ENCODE measurements around the gene SFSWAP. TPM values are rescaled to one million over a fixed set of nuclear protein-coding genes. Genes with fewer than 3 reads are reported as not detected.

SFSWAP gene
- total RNA-seq, 2 donors from 2014 or later = 58.5 to 61.5 TPM

- Mint-ChIP-seq H3K4me1 (ENCODE audit: low read depth) (peaks cover 15% of the 10 kb centered on the region), H3K9me3 (no peaks in the 10 kb centered on the region), H3K27ac (no peak overlapping the region), H3K4me3 (no peak overlapping the region), H3K27me3 (ENCODE audit: low read depth) (peaks cover 27% of the 10 kb centered on the region), H3K36me3 (ENCODE audit: insufficient read depth in 2 of 2) (no peaks in the 10 kb centered on the region)
- DNase-seq (no peak), ATAC-seq (replicated peaks in 1 of 2) (no peak)
Measured at GRCh38 chr12:131832321-131833231, 121.7 kb downstream of the SFSWAP start.

DNA sequence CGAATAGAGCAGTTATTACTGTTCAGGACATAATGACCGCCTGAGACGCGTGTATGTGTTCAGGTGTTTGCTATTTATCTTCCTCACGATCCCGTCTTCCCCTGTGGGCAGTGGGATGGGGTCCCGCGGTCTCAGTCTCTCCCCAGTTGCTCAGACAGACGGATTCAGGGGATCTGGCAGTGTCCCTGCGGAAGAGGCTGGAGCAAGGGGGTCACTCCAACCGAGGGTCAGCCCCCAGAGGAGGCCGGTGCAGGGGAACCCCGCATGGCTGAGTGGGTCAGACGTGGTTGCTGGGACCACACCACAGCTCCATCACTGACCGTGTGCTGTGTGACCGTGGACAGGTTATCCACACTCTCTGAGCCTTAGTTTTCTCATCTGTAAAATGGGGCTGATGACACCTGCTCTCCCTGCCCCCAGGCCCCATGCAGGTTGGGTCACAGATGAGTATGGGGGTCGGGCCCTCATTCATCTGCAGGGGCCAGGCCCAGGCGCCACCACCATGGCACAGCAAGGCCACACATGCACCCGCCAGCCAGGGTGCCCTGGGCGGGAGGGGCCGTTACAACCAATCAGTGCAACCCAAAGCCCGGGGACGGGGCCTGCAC, 122.5 kb downstream of the SFSWAP start:
- Mint-ChIP-seq H3K36me3 (ENCODE audit: insufficient read depth in 2 of 2) (no peaks in the 10 kb centered on the region), H3K4me1 (ENCODE audit: low read depth) (peaks cover 15% of the 10 kb centered on the region), H3K9me3 (no peaks in the 10 kb centered on the region), H3K4me3 (no peak overlapping the region), H3K27ac (no peak overlapping the region), H3K27me3 (ENCODE audit: low read depth) (peaks cover 27% of the 10 kb centered on the region)
- ATAC-seq (replicated peaks in 1 of 2) = no peak
- no peak for DNase-seq

GRCh38 chr12:131833896-131834641, 123.2 kb downstream of the SFSWAP start:
- Mint-ChIP-seq H3K36me3 (ENCODE audit: insufficient read depth in 2 of 2) (no peaks in the 10 kb centered on the region), H3K27ac (no peak overlapping the region), H3K4me3 (no peak overlapping the region), H3K4me1 (ENCODE audit: low read depth) (peaks cover 15% of the 10 kb centered on the region), H3K9me3 (no peaks in the 10 kb centered on the region), H3K27me3 (ENCODE audit: low read depth) (peaks cover 26% of the 10 kb centered on the region)
- ATAC-seq (replicated peaks in 1 of 2) (no peak), DNase-seq (no peak)

DNA sequence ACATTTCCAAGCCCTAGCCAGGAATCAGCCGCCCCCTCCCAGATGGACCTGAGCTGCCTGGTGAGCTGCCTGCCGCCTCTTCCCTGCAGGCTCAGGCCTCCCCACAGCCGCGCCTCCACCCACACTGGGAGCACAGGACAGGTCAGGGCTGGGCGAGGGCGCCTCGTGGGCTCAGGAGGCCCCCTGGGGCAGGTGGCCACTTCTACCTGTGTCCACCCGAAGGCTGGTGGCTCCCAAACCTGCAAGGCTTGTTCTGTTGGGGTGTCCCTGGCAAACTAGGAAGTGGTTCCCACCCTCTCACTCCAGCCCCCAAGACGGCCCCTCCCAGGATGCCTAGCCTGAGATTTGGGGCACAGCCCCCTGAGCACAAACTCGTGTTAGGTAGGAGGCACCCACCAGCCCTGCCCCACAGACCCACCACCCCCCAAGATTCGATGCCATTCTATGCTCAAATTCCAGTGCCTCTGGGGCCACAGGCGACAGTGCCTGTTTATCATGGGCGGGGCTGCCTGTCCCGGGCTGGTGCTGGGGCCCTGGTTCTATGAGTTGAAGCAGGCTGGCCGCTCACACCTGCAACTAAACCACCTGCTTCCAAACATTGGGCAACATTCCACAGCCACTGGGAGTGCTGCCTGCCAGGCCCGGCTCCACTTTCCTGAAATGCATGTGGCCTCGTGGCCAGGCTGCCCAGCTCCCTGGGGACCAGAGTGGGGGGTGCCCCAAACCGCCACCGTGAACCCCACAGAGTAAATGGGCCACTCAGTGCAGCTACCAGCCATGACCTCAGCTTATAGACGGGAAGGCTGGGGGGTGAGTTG, 124.1 kb downstream of the SFSWAP start:
- Mint-ChIP-seq H3K27me3 (ENCODE audit: low read depth) (peaks cover 19% of the 10 kb centered on the region), H3K4me3 (no peak overlapping the region), H3K4me1 (ENCODE audit: low read depth) (peaks cover 9% of the 10 kb centered on the region), H3K36me3 (ENCODE audit: insufficient read depth in 2 of 2) (no peaks in the 10 kb centered on the region), H3K9me3 (no peaks in the 10 kb centered on the region), H3K27ac (no peak overlapping the region)
- no peak for ATAC-seq (replicated peaks in 1 of 2)
- no peak for DNase-seq

DNA sequence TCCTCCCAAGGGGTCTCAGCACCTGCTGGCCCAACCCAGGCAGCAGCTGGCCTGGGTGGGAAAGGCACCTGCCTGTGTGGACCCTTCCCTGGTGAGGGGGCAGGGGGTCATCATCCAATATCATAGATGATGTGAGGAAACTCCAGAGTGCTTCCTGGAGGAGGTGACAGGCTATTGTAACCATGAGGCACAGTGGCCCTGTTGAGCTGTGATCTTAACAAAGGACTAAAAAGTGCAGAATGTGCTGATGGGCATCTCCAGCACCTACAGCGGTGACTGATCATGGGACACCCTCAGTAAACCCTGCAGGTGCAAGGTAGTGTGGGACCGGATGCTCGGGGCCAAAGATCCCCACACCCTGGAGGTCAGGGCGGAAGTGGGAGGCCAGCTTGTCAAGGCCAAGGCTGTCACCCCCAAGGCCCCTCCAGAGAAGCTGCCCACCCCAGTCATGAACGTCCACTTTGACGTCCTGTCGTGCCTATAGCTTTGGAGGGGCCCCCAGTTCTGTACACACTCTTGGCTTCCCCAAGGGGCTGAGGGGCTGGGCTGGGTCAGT, 124.8 kb downstream of the SFSWAP start:
- no peak for DNase-seq
- H3K9me3 Mint-ChIP-seq = no peaks in the 10 kb centered on the region
- H3K4me3 Mint-ChIP-seq = no peak overlapping the region
- H3K4me1 Mint-ChIP-seq (ENCODE audit: low read depth) = peaks cover 9% of the 10 kb centered on the region
- H3K27ac Mint-ChIP-seq = no peak overlapping the region
- no peaks in the 10 kb centered on the region for H3K36me3 Mint-ChIP-seq (ENCODE audit: insufficient read depth in 2 of 2)
- ATAC-seq (replicated peaks in 1 of 2) = no peak
- H3K27me3 Mint-ChIP-seq (ENCODE audit: low read depth) = peaks cover 19% of the 10 kb centered on the region

DNA sequence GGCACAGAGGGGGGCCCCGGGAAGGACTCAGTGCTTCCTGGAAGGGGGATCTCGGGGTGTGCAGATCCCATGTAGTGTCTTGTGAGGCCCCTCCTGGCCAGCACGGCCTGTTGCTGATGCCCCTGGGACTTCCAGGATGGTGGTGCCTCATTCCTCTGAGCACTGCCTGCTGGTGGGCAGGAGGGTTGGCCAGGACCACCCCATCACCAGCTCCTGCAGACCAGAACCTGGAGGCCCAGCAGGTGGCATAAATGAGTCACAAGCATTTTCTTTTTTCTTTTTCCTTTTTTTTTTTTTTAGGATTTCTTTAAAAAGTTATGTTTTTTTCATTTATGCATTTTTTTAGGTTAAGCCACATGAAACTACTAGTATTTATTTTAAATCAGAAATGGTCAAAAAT, 125.3 kb downstream of the SFSWAP start:
- no peak overlapping the region for H3K4me3 Mint-ChIP-seq
- ATAC-seq (replicated peaks in 1 of 2) = no peak
- no peaks in the 10 kb centered on the region for H3K9me3 Mint-ChIP-seq
- peaks cover 14% of the 10 kb centered on the region for H3K27me3 Mint-ChIP-seq (ENCODE audit: low read depth)
- peaks cover 4% of the 10 kb centered on the region for H3K4me1 Mint-ChIP-seq (ENCODE audit: low read depth)
- H3K36me3 Mint-ChIP-seq (ENCODE audit: insufficient read depth in 2 of 2) = no peaks in the 10 kb centered on the region
- no peak overlapping the region for H3K27ac Mint-ChIP-seq
- no peak for DNase-seq

DNA sequence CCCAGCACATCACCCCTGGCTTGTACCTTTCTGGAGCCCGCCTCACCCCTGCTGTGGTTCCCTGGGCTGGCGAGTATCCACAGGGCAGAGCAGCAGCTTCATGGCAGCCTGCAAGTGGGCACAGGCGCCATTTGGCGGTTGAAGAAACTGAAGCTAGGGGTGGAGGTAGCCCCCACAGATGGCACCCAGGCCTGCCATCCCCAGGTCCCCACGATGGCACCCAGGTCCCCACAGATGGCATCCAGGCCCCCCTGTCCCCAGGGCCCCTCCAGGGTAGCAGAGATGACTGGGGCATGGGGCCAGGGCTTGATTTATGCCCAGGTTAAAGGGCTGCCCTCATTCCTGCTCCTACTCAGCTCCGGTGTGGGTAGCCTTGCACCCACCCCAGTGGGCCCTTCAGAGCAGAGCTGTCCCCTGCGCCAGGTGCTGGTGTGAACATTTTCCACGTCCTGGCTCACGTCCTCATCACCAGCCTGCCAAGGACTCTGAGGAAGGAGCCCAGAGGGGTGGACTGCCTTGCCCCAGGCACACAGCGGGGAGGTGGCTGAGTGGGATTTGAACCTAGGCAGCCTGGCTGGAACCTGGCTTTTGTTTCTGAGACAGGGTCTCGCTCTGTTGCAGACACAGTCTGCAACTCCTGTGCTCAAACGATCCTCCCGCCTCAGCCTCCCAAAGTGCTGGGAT, 126.0 kb downstream of the SFSWAP start:
- Mint-ChIP-seq H3K4me1 (ENCODE audit: low read depth) (no peaks in the 10 kb centered on the region), H3K9me3 (no peaks in the 10 kb centered on the region), H3K36me3 (ENCODE audit: insufficient read depth in 2 of 2) (no peaks in the 10 kb centered on the region), H3K27ac (no peak overlapping the region), H3K27me3 (ENCODE audit: low read depth) (peaks cover 10% of the 10 kb centered on the region), H3K4me3 (no peak overlapping the region)
- DNase-seq (no peak), ATAC-seq (replicated peaks in 1 of 2) (no peak)

GRCh38 chr12:131840643-131841416, 129.9 kb downstream of the SFSWAP start:
- ATAC-seq (replicated peaks in 1 of 2) = no peak

GRCh38 chr12:131841547-131841946, 130.7 kb downstream of the SFSWAP start:
- Mint-ChIP-seq H3K36me3 (ENCODE audit: insufficient read depth in 2 of 2) (no peaks in the 10 kb centered on the region), H3K27ac (no peak overlapping the region), H3K4me1 (ENCODE audit: low read depth) (no peaks in the 10 kb centered on the region), H3K9me3 (no peaks in the 10 kb centered on the region), H3K27me3 (ENCODE audit: low read depth) (no peaks in the 10 kb centered on the region), H3K4me3 (no peak overlapping the region)
- no peak for DNase-seq
- no peak for ATAC-seq (replicated peaks in 1 of 2)

More at GRCh38 chr12:131840643-131841416, 129.9 kb downstream of the SFSWAP start:
- H3K27me3 Mint-ChIP-seq (ENCODE audit: low read depth) = no peaks in the 10 kb centered on the region
- H3K9me3 Mint-ChIP-seq = no peaks in the 10 kb centered on the region
- no peak for DNase-seq
- H3K4me1 Mint-ChIP-seq (ENCODE audit: low read depth) = no peaks in the 10 kb centered on the region
- H3K27ac Mint-ChIP-seq = no peak overlapping the region
- no peak overlapping the region for H3K4me3 Mint-ChIP-seq
- no peaks in the 10 kb centered on the region for H3K36me3 Mint-ChIP-seq (ENCODE audit: insufficient read depth in 2 of 2)

DNA sequence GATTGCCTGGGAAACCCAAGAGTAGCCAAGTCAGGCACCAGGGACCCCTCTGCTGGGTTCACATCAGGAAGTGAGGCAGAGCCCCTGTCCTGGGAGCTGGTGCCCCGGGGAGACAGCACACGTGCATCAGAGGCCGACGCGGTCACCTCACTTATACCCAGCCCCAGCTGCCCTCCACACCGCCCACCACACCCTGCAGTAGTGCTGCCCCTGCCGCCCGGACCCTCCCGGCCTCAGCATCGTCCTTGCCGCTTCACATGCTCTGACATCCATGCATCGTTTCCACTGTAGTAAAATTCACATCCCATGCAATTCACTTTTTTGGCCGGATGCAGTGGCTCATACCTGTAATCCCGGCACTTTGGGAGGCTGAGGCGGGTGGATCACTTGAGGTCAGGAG, 131.3 kb downstream of the SFSWAP start:
- no peak for ATAC-seq (replicated peaks in 1 of 2)
- H3K36me3 Mint-ChIP-seq (ENCODE audit: insufficient read depth in 2 of 2) = no peaks in the 10 kb centered on the region
- no peaks in the 10 kb centered on the region for H3K27me3 Mint-ChIP-seq (ENCODE audit: low read depth)
- H3K4me3 Mint-ChIP-seq = no peak overlapping the region
- no peak for DNase-seq
- H3K27ac Mint-ChIP-seq = no peak overlapping the region
- no peaks in the 10 kb centered on the region for H3K9me3 Mint-ChIP-seq
- no peaks in the 10 kb centered on the region for H3K4me1 Mint-ChIP-seq (ENCODE audit: low read depth)

GRCh38 chr12:131843527-131843926, 132.6 kb downstream of the SFSWAP start:
- ATAC-seq (replicated peaks in 1 of 2) = no peak

More at GRCh38 chr12:131843527-131843926, 132.6 kb downstream of the SFSWAP start:
- Mint-ChIP-seq H3K9me3 (no peaks in the 10 kb centered on the region), H3K27ac (no peak overlapping the region), H3K4me3 (no peak overlapping the region), H3K36me3 (ENCODE audit: insufficient read depth in 2 of 2) (no peaks in the 10 kb centered on the region), H3K4me1 (ENCODE audit: low read depth) (no peaks in the 10 kb centered on the region), H3K27me3 (ENCODE audit: low read depth) (no peaks in the 10 kb centered on the region)
- no peak for DNase-seq

Data from activated T-cell treated with anti-CD3 and anti-CD28 coated beads, Interleukin-2, amount 50 U/mL, for 72 hours (primary cell).